Activated CD4-positive, alpha-beta memory T cell treated with anti-CD3 and anti-CD28 coated beads, Interleukin-2, amount 10 ng/mL, durations not matched to agents 7 days and 5 days (primary cell): Measurements from ENCODE around the gene RPS18. TPM values are rescaled to one million over a fixed set of nuclear protein-coding genes. Genes with fewer than 3 reads are reported as not detected.
A peak's percentile ranks its signal among the peaks of the same experiment; 100 is the strongest.

ENCODE experiments used
- CTCF ChIA-PET: fragments of 350-600 bp; sonication (Branson Sonifier 250); formaldehyde crosslinking; loops from one replicate; lab custom pipeline; 2021; ENCODE audit warnings: antibody characterized with exemption, inconsistent platforms; lab: Charles Lee
- POLR2A ChIA-PET: fragments of 350-600 bp; sonication (Branson Sonifier 250); formaldehyde crosslinking; loops from one replicate; lab custom pipeline; 2021; ENCODE audit warnings: antibody characterized with exemption; lab: Charles Lee
- DNase-seq: peaks from one replicate; pipeline ENCODE4 v3.0.0-alpha.2; 2020
- H3K27ac Mint-ChIP-seq: one replicate; pipeline ENCODE4 v1.8.0; 2021; ENCODE audit warnings: mild to moderate bottlenecking, mixed read lengths
- H3K27me3 Mint-ChIP-seq: one replicate; pipeline ENCODE4 v1.8.0; 2021; ENCODE audit warnings: mixed read lengths
- H3K36me3 Mint-ChIP-seq: one replicate; pipeline ENCODE4 v1.8.0; 2021; ENCODE audit warnings: low read depth, mixed read lengths
- H3K4me1 Mint-ChIP-seq: one replicate; pipeline ENCODE4 v1.8.0; 2021; ENCODE audit warnings: mixed read lengths
- H3K4me3 Mint-ChIP-seq: one replicate; pipeline ENCODE4 v1.8.0; 2021; ENCODE audit warnings: mild to moderate bottlenecking, mixed read lengths
- H3K9me3 Mint-ChIP-seq: one replicate; pipeline ENCODE4 v1.8.0; 2021; ENCODE audit warnings: mixed read lengths
- total RNA-seq, 2 experiments: library from RNA; stranded (reverse); gene quantifications; one replicate each; pipeline ENCODE4 v1.2.3, GENCODE V29; 2021

The RPS18 gene
- total RNA-seq, 2 experiments from 2014 or later: 2,403 to 2,442 TPM

DNA sequence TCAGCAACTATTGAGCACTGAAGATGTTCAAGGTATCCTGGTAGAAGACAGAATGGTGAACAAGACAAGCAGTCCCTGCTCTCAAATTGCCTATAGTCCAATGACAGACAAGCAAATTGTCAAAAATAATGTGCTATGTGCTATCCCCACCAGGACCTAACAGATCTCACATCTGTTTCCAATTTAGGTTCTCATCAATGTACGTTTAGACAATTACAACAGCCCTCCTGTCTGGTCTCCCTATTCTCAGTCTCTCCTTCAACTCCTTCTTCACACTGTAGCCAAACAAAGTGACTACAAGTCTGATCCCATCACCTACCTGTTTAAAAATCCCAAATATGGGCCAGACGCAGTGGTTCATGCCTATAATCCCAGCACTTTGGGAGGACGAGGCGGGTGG lies 34.5 kb downstream of the RPS18 start:
- POLR2A ChIA-PET: interaction anchor here (2.2 kb wide), 1 partner anchor 35 kb away, joined by 5 read pairs; the partner anchor contains the start of genes RPS18 and VPS52
- H3K27ac Mint-ChIP-seq: no peak overlapping the region
- CTCF ChIA-PET: interaction anchor here (0.7 kb wide), 1 partner anchor 339 kb away, joined by 3 read pairs; no protein-coding TSS in a partner anchor

GRCh38 chr6:33312361-33313104 lies 40.7 kb downstream of the RPS18 start:
- no peaks in the 10 kb centered on the region for H3K27me3 Mint-ChIP-seq
- CTCF ChIA-PET: interaction anchor here (0.6 to 3.1 kb wide), 7 partner anchors 11 to 250 kb away, joined by 3 to 26 read pairs (median 5); partner anchors contain the start of genes B3GALT4 and RGL2
- H3K4me3 Mint-ChIP-seq: peak overlapping the region; percentile 87
- H3K9me3 Mint-ChIP-seq: no peaks in the 10 kb centered on the region
- peak overlapping the region; percentile 91 for H3K27ac Mint-ChIP-seq
- peaks cover 63% of the 10 kb centered on the region for H3K4me1 Mint-ChIP-seq
- peak; percentile 87 for DNase-seq
- POLR2A ChIA-PET: interaction anchor here (0.8 to 5.0 kb wide), 19 partner anchors 13 to 380 kb away, joined by 3 to 71 read pairs (median 4); partner anchors contain the start of genes B3GALT4, HLA-DPA1, PFDN6 and RGL2
- H3K36me3 Mint-ChIP-seq: peaks cover 59% of the 10 kb centered on the region

More for the DNA sequence above, 34.5 kb downstream of the RPS18 start:
- Mint-ChIP-seq H3K9me3 (no peaks in the 10 kb centered on the region), H3K27me3 (no peaks in the 10 kb centered on the region), H3K4me3 (no peak overlapping the region), H3K36me3 (peaks cover 63% of the 10 kb centered on the region), H3K4me1 (peaks cover 40% of the 10 kb centered on the region)
- DNase-seq: no peak

DNA sequence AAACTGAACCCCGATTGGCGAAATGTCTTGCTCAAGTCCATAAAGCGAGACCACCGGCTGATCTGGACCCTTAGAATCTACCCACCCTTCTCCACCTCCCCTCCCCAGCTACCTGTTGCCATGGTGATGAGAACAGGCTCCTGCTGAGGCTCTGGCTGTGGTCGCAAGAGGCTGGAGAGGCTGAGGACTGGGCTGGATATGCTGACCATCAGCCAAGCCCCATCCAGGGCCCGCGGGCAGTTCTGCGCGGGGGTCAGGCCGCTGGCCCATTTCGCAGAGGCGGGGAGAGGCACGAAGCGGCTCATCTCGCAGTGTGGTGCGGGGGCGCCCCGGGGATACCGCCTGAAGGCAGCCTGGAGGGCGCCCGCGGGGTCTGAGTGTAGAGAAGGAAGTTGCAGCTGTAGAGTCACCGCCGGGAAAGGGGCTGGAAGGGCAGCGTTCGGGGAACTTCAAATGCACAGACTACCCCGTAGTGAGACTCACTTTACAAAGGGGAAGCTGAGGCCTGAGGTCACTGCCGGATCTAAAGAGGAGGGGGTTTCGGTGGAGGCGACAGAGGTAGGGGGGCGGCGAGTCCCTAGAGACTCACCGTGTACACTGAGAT lies 41.3 kb downstream of the RPS18 start:
- DNase-seq: peak; percentile 46
- peaks cover 65% of the 10 kb centered on the region for H3K4me1 Mint-ChIP-seq
- no peaks in the 10 kb centered on the region for H3K9me3 Mint-ChIP-seq
- peak overlapping the region; percentile 87 for H3K4me3 Mint-ChIP-seq
- H3K27me3 Mint-ChIP-seq: no peaks in the 10 kb centered on the region
- ChIA-PET CTCF (interaction anchor here (1.6 to 3.1 kb wide), 3 partner anchors 14 to 102 kb away, joined by 3 to 26 read pairs (median 16); partner anchors contain the start of gene RGL2), POLR2A (interaction anchor here (0.8 to 5.0 kb wide), 17 partner anchors 13 to 380 kb away, joined by 3 to 71 read pairs (median 4); partner anchors contain the start of genes B3GALT4, HLA-DPA1, PFDN6 and RGL2)
- peak overlapping the region; percentile 91 for H3K27ac Mint-ChIP-seq
- H3K36me3 Mint-ChIP-seq: peaks cover 60% of the 10 kb centered on the region

DNA sequence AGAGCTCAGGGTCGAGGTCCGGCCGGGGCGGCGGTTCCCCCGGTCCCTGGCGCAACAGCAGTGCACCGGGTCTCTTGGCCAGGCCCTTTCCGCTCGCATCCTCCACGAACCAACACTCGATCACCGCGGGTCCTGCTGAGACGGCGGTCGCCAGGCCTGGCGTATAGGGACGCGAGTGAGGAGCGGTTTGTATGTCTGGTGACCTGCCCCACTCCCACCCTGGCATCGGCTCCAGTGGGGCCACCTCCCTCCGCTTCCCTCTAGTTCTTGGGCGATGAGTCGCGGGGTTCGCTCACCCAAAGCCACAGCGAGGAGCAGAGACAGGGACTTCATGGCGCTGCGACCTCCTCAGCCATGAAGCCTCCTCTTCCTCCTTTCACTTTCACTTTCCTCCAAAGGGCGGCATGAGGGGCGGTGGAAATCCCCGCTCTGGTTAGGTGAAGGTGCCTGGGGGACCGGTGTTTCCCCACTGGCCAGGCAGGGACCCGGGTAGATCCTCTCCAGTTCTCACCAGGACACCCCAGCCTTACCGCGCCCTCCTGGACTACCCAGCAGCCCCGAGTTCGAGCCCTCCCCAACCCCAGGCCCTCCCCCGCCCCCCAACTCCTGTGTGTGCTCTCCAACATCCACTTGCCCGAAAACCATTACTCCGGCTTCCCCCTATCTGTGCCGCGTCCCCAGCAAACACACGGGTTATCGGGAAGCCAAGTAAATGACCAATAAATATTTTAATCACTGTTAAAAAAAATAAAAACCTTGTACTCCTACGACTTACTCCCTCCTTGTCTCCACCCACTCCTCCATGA lies 42.0 kb downstream of the RPS18 start, which contains the start of gene TAPBP:
TAPBP (minus strand) TSS at position 370 of the 806 bp plus-strand sequence; CDS start at position 333, 37 bp downstream.
- peaks cover 65% of the 10 kb centered on the region for H3K4me1 Mint-ChIP-seq
- peak within 1 kb of the TSS; percentile 87 for H3K4me3 Mint-ChIP-seq
- H3K27me3 Mint-ChIP-seq: no peaks in the 10 kb centered on the region
- H3K9me3 Mint-ChIP-seq: no peaks in the 10 kb centered on the region
- peaks cover 60% of the 10 kb centered on the region for H3K36me3 Mint-ChIP-seq
- H3K27ac Mint-ChIP-seq: peak within 1 kb of the TSS; percentile 91
- ChIA-PET CTCF (interaction anchor here (3.1 kb wide), 2 partner anchors 15 to 31 kb away, joined by 16 to 26 read pairs; partner anchors contain the start of gene RGL2), POLR2A (interaction anchor here (0.8 to 5.0 kb wide), 15 partner anchors 13 to 379 kb away, joined by 3 to 71 read pairs (median 6); partner anchors contain the start of genes B3GALT4, HLA-DPA1, PFDN6 and RGL2)
- peak; percentile 84 for DNase-seq

- H3K9me3 Mint-ChIP-seq: no peaks in the 10 kb centered on the region
- no peaks in the 10 kb centered on the region for H3K27me3 Mint-ChIP-seq
- H3K4me1 Mint-ChIP-seq: peaks cover 69% of the 10 kb centered on the region
- peak overlapping the region; percentile 87 for H3K4me3 Mint-ChIP-seq
- peak overlapping the region; percentile 91 for H3K27ac Mint-ChIP-seq
- H3K36me3 Mint-ChIP-seq: peaks cover 63% of the 10 kb centered on the region
- DNase-seq: peak; percentile 78
- POLR2A ChIA-PET: interaction anchor here (1.9 kb wide), 1 partner anchor 30 kb away, joined by 7 read pairs; no protein-coding TSS in a partner anchor
- CTCF ChIA-PET: no interaction called here
Observed at GRCh38 chr6:33314515-33314942, 42.7 kb downstream of the RPS18 start.

DNA sequence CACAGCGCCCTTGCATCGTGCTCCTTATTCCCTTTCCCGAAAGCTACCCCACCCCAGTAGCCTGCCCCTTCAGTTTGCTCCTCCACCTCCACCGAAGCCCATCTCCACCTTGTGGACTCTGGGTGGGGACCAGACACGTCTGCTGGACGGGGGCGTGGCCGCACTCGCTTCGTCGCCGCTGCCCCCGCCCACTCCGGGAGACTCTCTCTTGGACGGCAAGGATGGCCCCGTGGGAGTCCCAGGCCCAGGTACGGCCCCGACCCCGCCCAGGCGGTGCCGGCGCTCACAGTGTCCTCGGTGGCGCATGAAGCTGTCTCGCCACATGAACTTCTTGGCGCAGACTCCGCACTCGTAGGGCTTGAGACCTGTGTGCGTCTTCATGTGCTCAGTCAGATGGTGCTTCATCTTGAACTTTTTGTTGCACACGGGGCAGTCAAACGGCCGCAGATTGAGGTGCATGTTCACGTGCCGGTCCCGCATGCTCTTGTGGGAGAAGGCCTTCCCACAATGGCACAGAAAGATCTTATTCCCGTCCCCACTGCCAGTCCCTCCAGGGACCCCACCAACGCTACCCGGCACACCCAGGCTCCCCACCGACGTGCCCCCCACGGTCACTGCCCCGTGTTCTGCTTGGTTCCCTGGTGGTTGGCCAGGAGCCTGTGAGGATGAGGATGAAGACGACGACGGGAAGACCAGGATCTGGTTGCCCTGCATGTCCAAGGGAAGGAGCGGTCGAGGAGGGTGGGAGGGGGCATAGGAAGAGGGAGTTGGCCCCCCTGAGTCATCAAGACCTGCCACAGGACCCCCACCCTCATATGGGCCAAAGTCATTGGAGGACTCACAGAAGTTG lies 43.3 kb downstream of the RPS18 start:
- Mint-ChIP-seq H3K27ac (peak overlapping the region; percentile 91), H3K36me3 (peaks cover 70% of the 10 kb centered on the region), H3K4me3 (peak overlapping the region; percentile 87), H3K4me1 (peaks cover 75% of the 10 kb centered on the region), H3K9me3 (no peaks in the 10 kb centered on the region), H3K27me3 (no peaks in the 10 kb centered on the region)
- ChIA-PET CTCF (no interaction called here), POLR2A (interaction anchor here (1.9 to 2.0 kb wide), 2 partner anchors 26 to 29 kb away, joined by 5 to 7 read pairs; partner anchors contain the start of gene WDR46)
- no peak for DNase-seq

GRCh38 chr6:33315793-33316602 lies 44.1 kb downstream of the RPS18 start:
- no peak for DNase-seq
- peak overlapping the region; percentile 36 for H3K27ac Mint-ChIP-seq
- POLR2A ChIA-PET: interaction anchor here (0.8 to 2.0 kb wide), 3 partner anchors 17 to 28 kb away, joined by 4 to 7 read pairs (median 5); partner anchors contain the start of genes RGL2 and WDR46
- no peaks in the 10 kb centered on the region for H3K27me3 Mint-ChIP-seq
- H3K4me3 Mint-ChIP-seq: peak overlapping the region; percentile 87
- H3K9me3 Mint-ChIP-seq: no peaks in the 10 kb centered on the region
- H3K36me3 Mint-ChIP-seq: peaks cover 71% of the 10 kb centered on the region
- CTCF ChIA-PET: no interaction called here
- peaks cover 80% of the 10 kb centered on the region for H3K4me1 Mint-ChIP-seq

- peak overlapping the region; percentile 55 for H3K27ac Mint-ChIP-seq
- peak overlapping the region; percentile 87 for H3K4me3 Mint-ChIP-seq
- H3K9me3 Mint-ChIP-seq: no peaks in the 10 kb centered on the region
- CTCF ChIA-PET: interaction anchor here (1.3 to 2.4 kb wide), 5 partner anchors 17 to 114 kb away, joined by 3 to 16 read pairs (median 7); partner anchors contain the start of gene B3GALT4
- H3K36me3 Mint-ChIP-seq: peaks cover 75% of the 10 kb centered on the region
- POLR2A ChIA-PET: interaction anchor here (0.6 to 2.8 kb wide), 11 partner anchors 17 to 394 kb away, joined by 3 to 14 read pairs (median 4); partner anchors contain the start of genes B3GALT4, KIFC1, RGL2 and RPS18
- H3K4me1 Mint-ChIP-seq: peaks cover 83% of the 10 kb centered on the region
- no peaks in the 10 kb centered on the region for H3K27me3 Mint-ChIP-seq
- DNase-seq: no peak
Observed at GRCh38 chr6:33316603-33317418, 44.9 kb downstream of the RPS18 start.

- no peak for DNase-seq
- Mint-ChIP-seq H3K27me3 (no peaks in the 10 kb centered on the region), H3K9me3 (no peaks in the 10 kb centered on the region), H3K36me3 (peaks cover 75% of the 10 kb centered on the region), H3K4me1 (peaks cover 82% of the 10 kb centered on the region), H3K4me3 (peak overlapping the region; percentile 87), H3K27ac (peak overlapping the region; percentile 55)
- CTCF ChIA-PET: interaction anchor here (0.6 to 2.4 kb wide), 11 partner anchors 16 to 113 kb away, joined by 3 to 16 read pairs (median 4); partner anchors contain the start of gene B3GALT4
- POLR2A ChIA-PET: interaction anchor here (0.6 to 2.8 kb wide), 12 partner anchors 28 to 394 kb away, joined by 3 to 14 read pairs (median 4); partner anchors contain the start of genes B3GALT4, KIFC1, PFDN6 and RPS18
Observed at GRCh38 chr6:33317419-33317668, 45.5 kb downstream of the RPS18 start.
